K562 (cell line): ENCODE results near the gene EXOC2. TPM values are rescaled to one million over a fixed set of nuclear protein-coding genes. Genes with fewer than 3 reads are reported as not detected.

Experiments
- ATAC-seq: fragments of 200-7000 bp; cut with Tn5 transposase; 3 replicates; pipeline ENCODE4 v1.9.1; 2020; ENCODE audit warnings: moderate library complexity
- BruUV-seq: library from RNA; stranded (reverse); fragments of 400-500 nt; replicated peaks from 2 replicates; lab custom pipeline; 2021; lab: Mats Ljungman, UMichigan
- CTCF ChIA-PET: fragments of 300-600 bp; formaldehyde crosslinking; extraction: SDS; loops from one replicate; lab custom pipeline; 2021; ENCODE audit warnings: low intra/inter-chr PET ratio; lab: Yijun Ruan, JAX
- POLR2A ChIA-PET: fragments of 300-600, 350-650 bp; sonication (Branson Sonifier 250); formaldehyde crosslinking; extraction: SDS; loops from one replicate; lab custom pipeline; 2021; ENCODE audit warnings: antibody characterized with exemption, inconsistent platforms; lab: Yijun Ruan, JAX
- DNase-seq, 4 experiments: peaks; one replicate each; pipeline versions ENCODE4 v3.0.0 to v3.0.0-alpha.2; 2011 to 2018; ENCODE audit warnings: low spot score in 3 of 4, mixed read lengths in 3 of 4; ENCODE audit errors: extremely low read depth in 1 of 4
- FAIRE-seq: peaks from 2 replicates; lab custom pipeline; 2011; peaks lifted over from hg19 to GRCh38; lab: Jason Lieb, UNC
- H2AFZ ChIP-seq: 2 replicates; pipeline ENCODE4 v1.6.0; 2011; ENCODE audit warnings: low read depth, low read length, control low read depth, inconsistent platforms
- H3K27ac ChIP-seq: fragments of 200-600 bp; 3 replicates; pipeline ENCODE4 v1.8.0; 2011; ENCODE audit warnings: low read depth, mild to moderate bottlenecking, control low read depth, inconsistent platforms, low read length, moderate library complexity, mixed read lengths; ENCODE audit errors: extremely low read depth
- H3K27me3 ChIP-seq, 2 experiments: fragments of 300-600 bp in 1 of 2; 2 replicates in 1 of 2; 3 replicates in 1 of 2; pipeline versions ENCODE4 v1.6.0 to v1.8.0; 2011; ENCODE audit warnings: inconsistent platforms in 2 of 2, low read length in 2 of 2, mild to moderate bottlenecking in 1 of 2, mixed read lengths in 1 of 2, moderate library complexity in 1 of 2; ENCODE audit not compliant: control insufficient read depth in 2 of 2, insufficient read depth in 2 of 2
- H3K36me3 ChIP-seq: fragments of 300-600 bp; 3 replicates; pipeline ENCODE4 v1.8.0; 2011; ENCODE audit warnings: mild to moderate bottlenecking, low read length, inconsistent platforms; ENCODE audit not compliant: control insufficient read depth, insufficient read depth
- H3K4me1 ChIP-seq, 2 experiments: fragments of 200-600 bp in 1 of 2; replicated peaks in 1 of 2; 2 replicates in 1 of 2; 3 replicates in 1 of 2; pipeline versions ENCODE4 v1.5.1 to v1.8.0; 2011; ENCODE audit warnings: inconsistent platforms in 2 of 2, low read length in 2 of 2, mild to moderate bottlenecking in 1 of 2, mixed read lengths in 1 of 2, moderate library complexity in 1 of 2; ENCODE audit not compliant: control insufficient read depth in 2 of 2, insufficient read depth in 2 of 2
- H3K4me2 ChIP-seq: 2 replicates; pipeline ENCODE4 v1.6.1; 2011; ENCODE audit warnings: low read length, control low read depth, inconsistent platforms, mixed read lengths; ENCODE audit not compliant: insufficient read depth
- H3K4me3 ChIP-seq: fragments of 200-600 bp; sonication (generic), shearing (Covaris generic); 2 replicates; pipeline ENCODE4 v1.5.1; 2016; ENCODE audit warnings: control low read depth, inconsistent platforms
- H3K79me2 ChIP-seq: fragments of 200-600 bp; 3 replicates; pipeline ENCODE4 v1.8.0; 2011; ENCODE audit warnings: low read length, inconsistent platforms; ENCODE audit not compliant: control insufficient read depth, insufficient read depth
- H3K9ac ChIP-seq, 2 experiments: 2 replicates each; pipeline versions ENCODE4 v1.6.0 to v1.6.1; 2011; ENCODE audit warnings: low read depth in 2 of 2, low read length in 2 of 2, control low read depth in 1 of 2, inconsistent platforms in 1 of 2, mild to moderate bottlenecking in 1 of 2, mixed read lengths in 1 of 2; ENCODE audit not compliant: insufficient read depth in 1 of 2
- H3K9me1 ChIP-seq: one replicate; pipeline ENCODE4 v1.6.0; 2011; ENCODE audit warnings: inconsistent platforms, mild to moderate bottlenecking, low read length, moderate library complexity; ENCODE audit not compliant: control insufficient read depth, insufficient read depth
- H3K9me3 ChIP-seq: replicated peaks from 2 replicates; pipeline ENCODE4 v1.5.1; 2011; ENCODE audit warnings: low read depth, low read length, inconsistent platforms; ENCODE audit not compliant: control insufficient read depth, insufficient read depth
- H4K20me1 ChIP-seq: replicated peaks from 2 replicates; pipeline ENCODE4 v1.6.1; 2011; ENCODE audit warnings: low read length, inconsistent platforms, mixed read lengths; ENCODE audit not compliant: control insufficient read depth, insufficient read depth
- MGA ChIP-seq: fragments of 450-650 bp; IDR thresholded peaks from 2 replicates; pipeline ENCODE4 v1.6.1; 2016; ENCODE audit warnings: mild to moderate bottlenecking, moderate library complexity
- NCOA6 ChIP-seq: fragments of 450-650 bp; IDR thresholded peaks from 2 replicates; pipeline ENCODE4 v1.6.1; 2017; ENCODE audit warnings: mild to moderate bottlenecking
- RCOR1 ChIP-seq, 2 experiments: IDR thresholded peaks; 2 replicates each; pipeline ENCODE4 v1.6.1; 2012; ENCODE audit warnings: low read depth in 2 of 2, low read length in 2 of 2, borderline replicate concordance in 1 of 2, improper control_type of control experiment in 1 of 2
- ZBED1 ChIP-seq: IDR thresholded peaks from 2 replicates; pipeline ENCODE4 v1.6.1; 2014
- ZNF184 ChIP-seq: sonication (generic); formaldehyde crosslinking; IDR thresholded peaks from 2 replicates; pipeline ENCODE4 v1.5.0; 2020; ENCODE audit warnings: missing genetic modification reagents
- WGBS: fragments of 100-300 bp; shearing (Covaris generic); methylation state at CpG from one replicate; pipeline ENCODE4 v1.1.6; 2016; ENCODE audit warnings: low coverage, mixed read lengths; ENCODE audit not compliant: insufficient coverage; ENCODE audit errors: missing lambda C conversion rate; 5-methylcytosine and 5-hydroxymethylcytosine counted together
- in situ Hi-C: fragments of 300-500 bp; cut with MboI; formaldehyde crosslinking; loops from 4 replicates; pipeline ENCODE4 v1.15.0; 2018; ENCODE audit warnings: inconsistent platforms, mixed read lengths
- intact Hi-C: fragments of 100-400 bp; cut with micrococcal nuclease; formaldehyde crosslinking; loops from 2 replicates; pipeline ENCODE4 v1.14.2; 2022
- polyA plus RNA-seq, 8 experiments: library from polyadenylated mRNA; depleted of rRNA in 4 of 8; stranded (reverse) in 5 of 8; unstranded in 3 of 8; fragments of >200 nt; fragmentation: Nextera tagmentation in 2 of 8; fragmentation: Illumina TruSeq in 1 of 8; extraction: Ambion mirVana in 2 of 8; extraction: Trizol in 1 of 8; gene quantifications; 2 replicates each; pipeline versions ENCODE4 v1.2.1 to v1.2.3, GENCODE V29; 2011 to 2014; ENCODE audit warnings: inconsistent platforms in 1 of 8, missing spikeins in 1 of 8
- total RNA-seq, 7 experiments: library from RNA; depleted of rRNA in 6 of 7; stranded (reverse); fragments of >200 nt in 6 of 7; fragmentation: Illumina TruSeq in 2 of 7; extraction: Trizol in 2 of 7; gene quantifications; 2 replicates each; pipeline versions ENCODE4 v1.2.1 to v1.2.3, GENCODE V29; 2011 to 2021; ENCODE audit warnings: low replicate concordance in 1 of 7

The EXOC2 gene
- total and polyA plus RNA-seq, 9 of the 15 experiments (the other 6 are each of a cell fraction or from before 2014, with no cell fraction given) = 12.2 to 30.2 (median 24.2) TPM

DNA sequence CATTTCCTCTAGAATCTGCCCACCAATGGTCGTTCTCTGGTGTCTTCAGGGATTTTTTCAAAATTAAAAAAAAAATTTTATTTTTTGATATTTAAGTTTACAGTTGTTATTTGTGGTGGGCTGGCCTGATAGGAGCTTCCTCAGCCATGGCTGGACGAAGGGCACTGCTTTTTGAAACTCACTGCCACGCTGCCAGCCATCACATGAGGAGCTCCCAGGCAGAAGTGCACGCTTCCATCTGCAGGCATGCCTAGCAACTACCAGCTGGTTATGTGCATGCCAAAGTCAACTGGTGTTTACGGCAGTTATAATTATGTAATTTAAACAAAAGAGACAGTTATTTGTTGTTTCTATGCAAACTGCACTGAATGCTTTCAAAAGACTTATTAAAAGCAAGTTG, 196.3 kb downstream of the EXOC2 start:
- FAIRE-seq = no peak
- Histone ChIP-seq H3K27me3 (no peaks in the 10 kb centered on the region), H3K9ac (no peak overlapping the region), H3K9me1 (no peaks in the 10 kb centered on the region), H3K36me3 (no peaks in the 10 kb centered on the region; the same call in 1 of the 3 replicates), H3K4me1 (peaks cover 0 to under 1% of the 10 kb centered on the region in 2 experiments; a peak in 1 of 5 replicates), H3K9me3 (no peaks in the 10 kb centered on the region), H4K20me1 (no peaks in the 10 kb centered on the region), H3K4me2 (no peak overlapping the region), H3K79me2 (no peaks in the 10 kb centered on the region), H2AFZ (no peak overlapping the region), H3K27ac (no peak overlapping the region), H3K4me3 (no peak overlapping the region)
- no peak for ATAC-seq
- CTCF ChIA-PET = no interaction called here
- POLR2A ChIA-PET = interaction anchor here (0.6 kb wide), 1 partner anchor 98 kb away, joined by 3 read pairs; no protein-coding TSS in a partner anchor
- BruUV-seq = no TSS peak
- WGBS = 94% methylated on average over 5 of the region's 5 CpGs
- DNase-seq = no peak
- in situ Hi-C loops (no loop called here), intact Hi-C loops (no loop called here)
- TF ChIP-seq NCOA6 (no peak), RCOR1 (IDR thresholded peaks at IDR 0.05; ENCODE audit: borderline replicate concordance in 1 of 2, low read depth in 2 of 2, low read length in 2 of 2) (no peak), ZNF184 (no peak)

GRCh38 chr6:494394-494793, 198.5 kb downstream of the EXOC2 start:
- Histone ChIP-seq H4K20me1 (no peaks in the 10 kb centered on the region), H3K4me1 (peaks cover 0 to 7% of the 10 kb centered on the region in 2 experiments; a peak in 3 of 5 replicates), H3K9ac (no peak overlapping the region), H3K9me1 (no peaks in the 10 kb centered on the region), H3K79me2 (no peaks in the 10 kb centered on the region), H3K27me3 (no peaks in the 10 kb centered on the region), H2AFZ (no peak overlapping the region), H3K36me3 (no peaks in the 10 kb centered on the region; the same call in 1 of the 3 replicates), H3K9me3 (no peaks in the 10 kb centered on the region), H3K4me3 (no peak overlapping the region), H3K27ac (no peak overlapping the region), H3K4me2 (no peak overlapping the region)
- DNase-seq = no peak
- in situ Hi-C loops (no loop called here), intact Hi-C loops (no loop called here)
- WGBS = 66% methylated on average over 5 of the region's 5 CpGs
- POLR2A ChIA-PET = no interaction called here
- no TSS peak for BruUV-seq
- CTCF ChIA-PET = no interaction called here
- no peak for FAIRE-seq
- no peak for ATAC-seq
- no peak for TF ChIP-seq MGA
- TF ChIP-seq ZBED1 = no peak
